HEK293T (cell line): Measurements from ENCODE around the gene PSMB9.

ENCODE experiments used
- CTCF ChIA-PET: fragments of 350-600 bp; formaldehyde crosslinking; extraction: SDS; loops from one replicate; lab custom pipeline; 2021; ENCODE audit warnings: antibody characterized with exemption, inconsistent platforms; lab: Yijun Ruan, JAX
- POLR2A ChIA-PET: fragments of 350-600 bp; formaldehyde crosslinking; extraction: SDS; loops from one replicate; lab custom pipeline; 2020; ENCODE audit warnings: antibody characterized with exemption, inconsistent platforms; lab: Yijun Ruan, JAX
- DNase-seq: peaks from one replicate; pipeline ENCODE4 v3.0.0; 2012; ENCODE audit warnings: mixed read lengths; ENCODE audit errors: extremely low spot score
- ARNT ChIP-seq: fragments of 450-650 bp; IDR thresholded peaks from 2 replicates; pipeline ENCODE4 v1.6.1; 2017; ENCODE audit warnings: mild to moderate bottlenecking
- BHLHE40 ChIP-seq: fragments of 450-650 bp; IDR thresholded peaks from 2 replicates; pipeline ENCODE4 v1.6.1; 2016; ENCODE audit warnings: mild to moderate bottlenecking, moderate library complexity, borderline replicate concordance
- CTBP1 ChIP-seq: fragments of 450-650 bp; IDR thresholded peaks from 2 replicates; pipeline ENCODE4 v1.6.1; 2016; ENCODE audit warnings: borderline replicate concordance
- ELF4 ChIP-seq: fragments of 450-650 bp; IDR thresholded peaks from 2 replicates; pipeline ENCODE4 v1.6.1; 2017; ENCODE audit warnings: antibody characterized with exemption
- FOXA1 ChIP-seq: fragments of 450-650 bp; IDR thresholded peaks from 2 replicates; pipeline ENCODE4 v1.6.1; 2016; ENCODE audit warnings: mild to moderate bottlenecking
- FOXK2 ChIP-seq: fragments of 450-650 bp; IDR thresholded peaks from 2 replicates; pipeline ENCODE4 v1.6.1; 2016; ENCODE audit warnings: mild to moderate bottlenecking
- FOXM1 ChIP-seq: fragments of 450-650 bp; IDR thresholded peaks from 2 replicates; pipeline ENCODE4 v1.6.1; 2017; ENCODE audit warnings: mild to moderate bottlenecking, borderline replicate concordance
- HDGF ChIP-seq: fragments of 450-650 bp; IDR thresholded peaks from 2 replicates; pipeline ENCODE4 v1.6.1; 2017; ENCODE audit warnings: antibody characterized with exemption, borderline replicate concordance
- L3MBTL2 ChIP-seq: fragments of 450-650 bp; conservative IDR thresholded peaks from 2 replicates; pipeline ENCODE4 v1.6.1; 2016; ENCODE audit warnings: mild to moderate bottlenecking
- LEF1 ChIP-seq: fragments of 450-650 bp; IDR thresholded peaks from 2 replicates; pipeline ENCODE4 v1.6.1; 2017; ENCODE audit warnings: mild to moderate bottlenecking, borderline replicate concordance
- NFRKB ChIP-seq: fragments of 450-650 bp; IDR thresholded peaks from 2 replicates; pipeline ENCODE4 v1.6.1; 2016; ENCODE audit warnings: mild to moderate bottlenecking, moderate library complexity
- PKNOX1 ChIP-seq: fragments of 450-650 bp; IDR thresholded peaks from 2 replicates; pipeline ENCODE4 v1.6.1; 2016
- SP1 ChIP-seq: fragments of 450-650 bp; IDR thresholded peaks from 2 replicates; pipeline ENCODE4 v1.6.1; 2017
- SUZ12 ChIP-seq: fragments of 450-650 bp; IDR thresholded peaks from 2 replicates; pipeline ENCODE4 v1.6.1; 2016; ENCODE audit warnings: mild to moderate bottlenecking
- TARDBP ChIP-seq: fragments of 450-650 bp; IDR thresholded peaks from 2 replicates; pipeline ENCODE4 v1.6.1; 2016
- ZNF384 ChIP-seq: fragments of 450-650 bp; IDR thresholded peaks from 2 replicates; pipeline ENCODE4 v1.6.1; 2016

Gene PSMB9

GRCh38 chr6:32854376-32855178 is 585 bp downstream of the PSMB9 start:
- TF ChIP-seq FOXK2 (no peak), TARDBP (no peak), ARNT (no peak), L3MBTL2 (no peak), ELF4 (no peak), LEF1 (no peak), FOXM1 (no peak)
- ChIA-PET CTCF (interaction anchor here (2.0 to 3.9 kb wide), 2 partner anchors 14 to 16 kb away, joined by 10 to 41 read pairs; partner anchors contain the start of gene TAP2), POLR2A (interaction anchor here (2.2 to 5.3 kb wide), 4 partner anchors 10 to 118 kb away, joined by 4 to 54 read pairs (median 18); partner anchors contain the start of genes PSMB8 and TAP2)
- DNase-seq: no peak

GRCh38 chr6:32855467-32856174 is 1.6 kb downstream of the PSMB9 start:
- POLR2A ChIA-PET: interaction anchor here (2.2 to 5.3 kb wide), 3 partner anchors 11 to 30 kb away, joined by 4 to 54 read pairs (median 17); partner anchors contain the start of genes PSMB8 and TAP2
- no peak for DNase-seq
- CTCF ChIA-PET: interaction anchor here (0.7 to 3.9 kb wide), 2 partner anchors 17 to 112 kb away, joined by 3 to 41 read pairs; partner anchors contain the start of gene TAP2

GRCh38 chr6:32857156-32857891 is 3.3 kb downstream of the PSMB9 start:
- CTCF ChIA-PET: interaction anchor here (0.9 to 3.6 kb wide), 3 partner anchors 11 to 128 kb away, joined by 6 to 18 read pairs (median 13); partner anchors contain the start of gene TAP2
- TF ChIP-seq SP1 (no peak), TARDBP (no peak), ZNF384 (no peak), ARNT (no peak), FOXK2 (no peak), FOXA1 (no peak), FOXM1 (no peak), BHLHE40 (no peak), ELF4 (no peak), CTBP1 (no peak), LEF1 (no peak), PKNOX1 (no peak), NFRKB (no peak), HDGF (no peak), SUZ12 (no peak), L3MBTL2 (no peak)
- DNase-seq: no peak
- POLR2A ChIA-PET: interaction anchor here (0.7 to 5.3 kb wide), 4 partner anchors 19 to 115 kb away, joined by 3 to 54 read pairs (median 3); partner anchors contain the start of gene TAP2

More at GRCh38 chr6:32855467-32856174, 1.6 kb downstream of the PSMB9 start:
- TF ChIP-seq SUZ12: no peak
- no peak for TF ChIP-seq CTBP1
- TF ChIP-seq SP1: no peak
- TF ChIP-seq ZNF384: no peak
- TF ChIP-seq NFRKB: no peak
- TF ChIP-seq PKNOX1: no peak
- no peak for TF ChIP-seq FOXM1

- no peak for TF ChIP-seq FOXM1
- no peak for TF ChIP-seq SP1
- no peak for TF ChIP-seq L3MBTL2
- no peak for TF ChIP-seq LEF1
- no peak for TF ChIP-seq SUZ12
- TF ChIP-seq NFRKB: no peak
- no peak for TF ChIP-seq HDGF
- no peak for TF ChIP-seq FOXK2
- no peak for TF ChIP-seq CTBP1
- no peak for TF ChIP-seq ARNT
- TF ChIP-seq FOXA1: no peak
- TF ChIP-seq ZNF384: no peak
- TF ChIP-seq TARDBP: no peak
- no peak for TF ChIP-seq PKNOX1
- POLR2A ChIA-PET: interaction anchor here (1.1 kb wide), 1 partner anchor 112 kb away, joined by 3 read pairs; no protein-coding TSS in a partner anchor
- no peak for DNase-seq
- CTCF ChIA-PET: interaction anchor here (2.9 to 3.6 kb wide), 2 partner anchors 10 to 20 kb away, joined by 13 to 18 read pairs; partner anchors contain the start of gene TAP2
Measured at GRCh38 chr6:32858194-32858593, 4.2 kb downstream of the PSMB9 start.

GRCh38 chr6:32860674-32861073 is 6.7 kb downstream of the PSMB9 start:
- POLR2A ChIA-PET: interaction anchor here (1.3 kb wide), 1 partner anchor 22 kb away, joined by 3 read pairs; the partner anchor contains the start of gene TAP2
- no peak for TF ChIP-seq LEF1
- no peak for TF ChIP-seq FOXA1
- no peak for TF ChIP-seq NFRKB
- TF ChIP-seq ELF4: no peak
- TF ChIP-seq ZNF384: no peak
- no peak for TF ChIP-seq HDGF
- TF ChIP-seq FOXK2: no peak
- CTCF ChIA-PET: interaction anchor here (0.8 to 1.2 kb wide), 2 partner anchors 22 to 75 kb away, joined by 3 to 7 read pairs; partner anchors contain the start of gene TAP2
- DNase-seq: no peak
